ENCODE data around the gene GPRIN3. TPM values are rescaled to one million over a fixed set of nuclear protein-coding genes. Genes with fewer than 3 reads are reported as not detected.

The GPRIN3 gene
- total RNA-seq = 42.9 TPM

DNA sequence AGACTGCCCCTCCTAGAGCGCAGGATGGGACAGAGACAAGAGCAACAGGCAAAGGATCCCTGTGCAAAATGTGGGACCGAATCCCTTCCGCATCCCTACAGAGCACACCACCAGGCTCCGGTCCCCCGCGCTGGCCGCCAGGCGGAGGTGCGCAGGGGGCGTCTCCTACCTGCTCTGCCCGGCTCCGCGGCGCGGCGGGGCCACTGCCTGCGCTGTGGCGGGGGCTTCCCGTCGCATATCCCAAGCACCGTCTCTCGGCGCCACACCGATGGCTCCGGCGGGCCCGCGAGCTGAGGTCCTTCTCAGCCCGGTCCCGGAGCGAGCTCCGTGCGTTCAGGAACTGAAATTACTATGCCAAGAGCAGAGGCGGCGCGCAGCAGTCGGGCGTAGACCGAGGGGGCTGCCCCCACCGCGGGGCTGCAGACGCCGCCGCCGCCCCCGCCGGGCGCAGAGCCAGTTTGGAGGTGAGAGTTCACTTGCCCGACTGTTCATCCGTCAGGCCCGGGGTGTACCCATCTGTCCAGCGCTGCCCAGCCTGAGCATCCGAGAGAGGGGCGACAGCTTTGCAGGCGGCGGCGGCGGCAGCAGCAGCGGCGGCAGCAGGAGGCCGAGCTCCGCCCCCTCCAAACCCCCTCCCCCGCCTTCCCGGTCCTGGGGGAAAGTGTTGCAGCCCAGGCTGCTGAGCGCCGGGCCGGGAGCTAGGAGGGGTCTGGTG lies at the start of gene GPRIN3:
TSS of gene GPRIN3 (minus strand) at position 355 of the 715 bp plus-strand sequence. CDS start 57,690 bp downstream, outside the sequence.

Other genes with a start within 250 kb of the GPRIN3 start
- gene TIGD2, start 196.3 kb downstream of the GPRIN3 start, total RNA-seq = 12.5 TPM

All from diencephalon (tissue), 1 donor.